Melanocyte of skin (primary cell): ENCODE measurements around the gene OTOGL. TPM values are rescaled to one million over a fixed set of nuclear protein-coding genes. Genes with fewer than 3 reads are reported as not detected.

Experiments used
- small RNA-seq, 2 donors: library from RNA; depleted of rRNA; stranded (forward); fragments of <200 nt; gene quantifications; one replicate each; pipeline ENCODE3, GENCODE V24; 2012
- total RNA-seq, 2 donors: library from RNA; depleted of rRNA; stranded (reverse); fragments of >200 nt; gene quantifications; 2 replicates each; pipeline ENCODE4 v1.2.3, GENCODE V29; 2012

The OTOGL gene, protein sequence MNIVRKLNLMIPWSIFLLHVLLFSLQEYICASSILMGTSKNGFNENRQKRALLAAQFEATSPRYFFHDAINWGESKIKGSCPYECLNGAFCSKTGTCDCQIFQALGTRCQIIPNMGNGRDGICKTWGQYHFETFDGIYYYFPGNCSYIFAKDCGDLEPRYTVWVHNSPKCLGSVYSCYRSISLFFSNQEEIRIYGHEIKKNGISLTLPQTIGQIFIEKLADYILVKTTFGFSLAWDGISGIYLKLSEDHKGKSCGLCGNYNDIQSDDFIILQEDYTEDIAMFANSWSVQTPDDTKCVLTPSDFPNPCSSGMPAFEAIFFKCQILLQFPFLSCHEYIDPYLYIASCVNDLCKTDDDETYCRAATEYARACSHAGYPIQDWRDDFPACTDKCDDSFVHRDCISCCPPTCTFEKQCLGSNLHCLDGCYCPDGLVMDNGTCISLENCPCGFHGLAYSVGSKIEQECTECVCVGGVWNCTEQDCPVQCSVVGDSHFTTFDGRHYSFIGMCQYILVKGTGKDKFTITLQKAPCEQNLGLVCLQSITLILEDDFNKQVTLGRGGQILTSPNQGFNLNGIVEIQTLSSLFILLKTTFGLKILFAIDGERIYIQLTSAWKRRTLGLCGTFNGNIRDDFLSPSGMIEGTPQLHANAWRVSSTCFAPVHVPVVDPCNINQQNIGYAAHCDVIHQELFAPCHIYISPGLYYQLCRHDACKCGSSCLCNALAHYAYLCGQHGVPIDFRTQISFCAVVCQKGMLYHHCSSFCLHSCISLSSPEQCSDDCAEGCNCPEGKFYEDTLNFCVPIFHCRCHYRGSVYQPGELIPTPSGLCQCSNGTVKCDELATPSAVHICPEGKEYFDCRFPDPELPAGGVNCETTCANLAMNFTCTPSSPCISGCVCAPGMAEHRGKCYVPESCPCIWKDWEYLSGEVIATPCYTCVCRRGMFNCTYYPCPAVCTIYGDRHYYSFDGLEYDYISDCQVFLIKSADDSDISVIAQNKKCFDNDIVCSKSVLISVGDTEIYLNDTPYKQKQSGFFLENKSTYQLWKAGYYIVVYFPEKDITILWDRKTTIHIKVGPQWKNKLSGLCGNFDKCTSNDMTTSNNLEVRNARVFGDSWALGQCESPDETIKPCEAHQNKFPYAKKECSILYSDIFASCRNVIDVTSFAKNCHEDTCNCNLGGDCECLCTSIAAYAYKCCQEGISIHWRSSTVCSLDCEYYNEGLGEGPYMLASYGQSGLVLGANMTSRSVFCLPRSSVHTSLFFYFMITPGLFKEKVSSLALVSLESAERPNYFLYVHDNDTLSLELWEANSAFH (N-terminal part only)
- total RNA-seq: under 1 TPM in 1 of 2 donors, not detected in 1; under 0.01 TPM

DNA sequence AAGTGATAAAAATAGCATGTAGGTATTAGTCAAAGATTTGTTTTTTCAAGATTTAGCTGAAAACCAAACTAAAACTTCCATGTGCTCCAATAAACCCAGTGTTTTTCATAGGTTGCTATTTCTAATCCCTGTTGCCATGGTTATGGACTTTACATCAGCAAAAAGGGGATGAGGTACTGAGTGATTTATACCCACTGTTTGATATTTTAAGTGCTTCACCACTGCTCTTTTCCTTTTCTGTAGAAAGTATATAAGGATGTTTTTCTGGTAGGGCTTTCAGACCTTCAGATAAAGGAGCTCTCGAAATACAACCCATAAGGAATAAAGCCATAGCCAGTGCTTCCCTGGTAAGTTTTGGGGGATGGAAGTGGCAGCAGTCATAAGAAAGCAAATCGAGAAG is at the start of gene OTOGL:
TSS of gene OTOGL (plus strand) at position 279 of the 400 bp plus-strand sequence. CDS start 109,895 bp downstream, outside the sequence.

Small RNA genes lying within 50 kb of the gene (small RNA-seq; reads per million reads assigned to genes)
- gene RN7SKP261 (0 to 0.04 reads per million in 2 donors), gene RNU7-106P (0 reads per million in 2 donors)

Other genes starting within 250 kb of the OTOGL start
- gene PPP1R12A, start 164.4 kb upstream of the OTOGL start, total RNA-seq: 10 to 100 TPM; 60.6 to 82.3 TPM